H9 (cell line): ENCODE data around the gene HECTD2. TPM values are rescaled to one million over a fixed set of nuclear protein-coding genes. Genes with fewer than 3 reads are reported as not detected.

Experiments used
- DNase-seq: peaks from one replicate; pipeline ENCODE4 v3.0.0-alpha.2; 2017
- H2AFZ ChIP-seq: one replicate; pipeline ENCODE4 v1.6.1; 2013; ENCODE audit warnings: mild to moderate bottlenecking, low read length, control low read depth, moderate library complexity
- H2AK5ac ChIP-seq: 2 replicates; pipeline ENCODE4 v1.6.1; 2013; ENCODE audit warnings: low read length, control low read depth, mixed read lengths; ENCODE audit not compliant: insufficient read length
- H2BK120ac ChIP-seq: one replicate; pipeline ENCODE4 v1.6.1; 2013; ENCODE audit warnings: low read depth, mild to moderate bottlenecking, low read length, control low read depth, inconsistent platforms; ENCODE audit not compliant: poor library complexity, severe bottlenecking
- H2BK12ac ChIP-seq: 2 replicates; pipeline ENCODE4 v1.6.1; 2013; ENCODE audit warnings: low read length, control low read depth, mixed read lengths, low read depth; ENCODE audit not compliant: insufficient read length
- H2BK15ac ChIP-seq: 2 replicates; pipeline ENCODE4 v1.6.1; 2013; ENCODE audit warnings: low read depth, low read length, control low read depth
- H2BK20ac ChIP-seq: one replicate; pipeline ENCODE4 v1.6.1; 2013; ENCODE audit warnings: low read depth, mild to moderate bottlenecking, low read length, control low read depth, inconsistent platforms; ENCODE audit not compliant: poor library complexity, severe bottlenecking
- H2BK5ac ChIP-seq: 2 replicates; pipeline ENCODE4 v1.6.1; 2013; ENCODE audit warnings: low read length, control low read depth, mixed read lengths; ENCODE audit not compliant: insufficient read length
- H3K14ac ChIP-seq: 2 replicates; pipeline ENCODE4 v1.6.1; 2013; ENCODE audit warnings: low read length, control low read depth; ENCODE audit not compliant: insufficient read depth
- H3K18ac ChIP-seq: 2 replicates; pipeline ENCODE4 v1.6.1; 2013; ENCODE audit warnings: low read depth, mild to moderate bottlenecking, mixed read lengths, low read length, control low read depth; ENCODE audit not compliant: insufficient read length
- H3K23ac ChIP-seq: 2 replicates; pipeline ENCODE4 v1.6.1; 2013; ENCODE audit warnings: low read length, control low read depth, mixed read lengths, low read depth; ENCODE audit not compliant: insufficient read length
- H3K23me2 ChIP-seq: 2 replicates; pipeline ENCODE4 v1.6.1; 2013; ENCODE audit warnings: low read depth, mild to moderate bottlenecking, mixed read lengths, low read length, control low read depth; ENCODE audit not compliant: insufficient read length, poor library complexity, severe bottlenecking
- H3K27ac ChIP-seq: 2 replicates; pipeline ENCODE4 v1.5.1; 2013; ENCODE audit warnings: low read length, control low read depth, mixed read lengths, low read depth; ENCODE audit not compliant: insufficient read length
- H3K27me3 ChIP-seq: 2 replicates; pipeline ENCODE4 v1.6.1; 2013; ENCODE audit warnings: low read length, control low read depth, inconsistent platforms; ENCODE audit not compliant: insufficient read depth
- H3K4ac ChIP-seq: 2 replicates; pipeline ENCODE4 v1.6.1; 2013; ENCODE audit warnings: low read depth, mild to moderate bottlenecking, control low read depth, inconsistent platforms, low read length, moderate library complexity
- H3K4me1 ChIP-seq: 2 replicates; pipeline ENCODE4 v1.6.1; 2013; ENCODE audit warnings: low read length, control low read depth, inconsistent platforms; ENCODE audit not compliant: insufficient read depth
- H3K4me2 ChIP-seq: 2 replicates; pipeline ENCODE4 v1.6.1; 2013; ENCODE audit warnings: low read length, control low read depth, mixed read lengths; ENCODE audit not compliant: insufficient read length, insufficient read depth
- H3K56ac ChIP-seq: 2 replicates; pipeline ENCODE4 v1.6.1; 2013; ENCODE audit warnings: low read depth, mild to moderate bottlenecking, mixed read lengths, low read length, control low read depth; ENCODE audit not compliant: insufficient read length
- H3K79me1 ChIP-seq: 2 replicates; pipeline ENCODE4 v1.6.1; 2013; ENCODE audit warnings: low read depth, mild to moderate bottlenecking, moderate library complexity, low read length, control low read depth, inconsistent platforms; ENCODE audit not compliant: insufficient read depth, poor library complexity, severe bottlenecking
- H3K79me2 ChIP-seq: 2 replicates; pipeline ENCODE4 v1.6.1; 2013; ENCODE audit warnings: low read length, control low read depth, inconsistent platforms; ENCODE audit not compliant: insufficient read depth
- H3K9ac ChIP-seq: 2 replicates; pipeline ENCODE4 v1.6.1; 2013; ENCODE audit warnings: low read length, control low read depth, mixed read lengths; ENCODE audit not compliant: insufficient read length; ENCODE audit errors: extremely low read depth
- H3K9me3 ChIP-seq: one replicate; pipeline ENCODE4 v1.6.1; 2013; ENCODE audit warnings: low read depth, low read length, inconsistent platforms; ENCODE audit not compliant: control insufficient read depth
- H3T11ph ChIP-seq: one replicate; pipeline ENCODE4 v1.6.1; 2013; ENCODE audit warnings: mild to moderate bottlenecking, low read length, control low read depth, inconsistent platforms
- H4K20me1 ChIP-seq: one replicate; pipeline ENCODE4 v1.6.1; 2013; ENCODE audit not compliant: control insufficient read depth, insufficient read length, insufficient read depth
- H4K5ac ChIP-seq: 2 replicates; pipeline ENCODE4 v1.6.1; 2013; ENCODE audit warnings: low read depth, mild to moderate bottlenecking, mixed read lengths, low read length, control low read depth; ENCODE audit not compliant: insufficient read length
- H4K8ac ChIP-seq: replicated peaks from 2 replicates; pipeline ENCODE4 v1.6.1; 2013; ENCODE audit warnings: low read length, control low read depth, mixed read lengths, low read depth; ENCODE audit not compliant: insufficient read length
- H4K91ac ChIP-seq: 2 replicates; pipeline ENCODE4 v1.6.1; 2013; ENCODE audit warnings: low read depth, mild to moderate bottlenecking, moderate library complexity, mixed read lengths, low read length, control low read depth; ENCODE audit not compliant: insufficient read length
- H3K27ac Mint-ChIP-seq, 3 experiments: 2 replicates in 2 of 3; 3 replicates in 1 of 3; pipeline ENCODE4 v1.8.0; 2020 to 2021; ENCODE audit warnings: mixed read lengths in 3 of 3, mild to moderate bottlenecking in 1 of 3, moderate library complexity in 1 of 3
- H3K27me3 Mint-ChIP-seq: 2 replicates; pipeline ENCODE4 v1.8.0; 2021; ENCODE audit warnings: low read depth, mild to moderate bottlenecking, moderate library complexity, mixed read lengths
- H3K36me3 Mint-ChIP-seq, 3 experiments: 2 replicates in 2 of 3; 3 replicates in 1 of 3; pipeline ENCODE4 v1.8.0; 2020 to 2021; ENCODE audit warnings: low read depth in 3 of 3, mixed read lengths in 3 of 3; ENCODE audit not compliant: insufficient read depth in 1 of 3
- H3K4me1 Mint-ChIP-seq, 2 experiments: 2 replicates each; pipeline ENCODE4 v1.8.0; 2020; ENCODE audit warnings: mixed read lengths in 2 of 2
- H3K4me3 Mint-ChIP-seq, 2 experiments: 2 replicates in 1 of 2; 3 replicates in 1 of 2; pipeline ENCODE4 v1.8.0; 2020 to 2021; ENCODE audit warnings: mild to moderate bottlenecking in 2 of 2, mixed read lengths in 2 of 2, moderate library complexity in 1 of 2
- H3K9me3 Mint-ChIP-seq, 2 experiments: 2 replicates in 1 of 2; 3 replicates in 1 of 2; pipeline ENCODE4 v1.8.0; 2020; ENCODE audit warnings: mild to moderate bottlenecking in 2 of 2, mixed read lengths in 2 of 2, moderate library complexity in 1 of 2
- CTCF ChIP-seq: fragments of 200-600 bp; sonication (generic); conservative IDR thresholded peaks from 3 replicates; pipeline ENCODE4 v1.8.0; 2021; ENCODE audit warnings: antibody characterized with exemption, mild to moderate bottlenecking
- WGBS: extraction: QIAGEN DNeasy Blood & Tissue Kit; methylation state at CpG from one replicate; pipeline ENCODE4 v1.1.7; 2013; ENCODE audit warnings: missing lambda C conversion rate, low lambda C conversion rate, mixed read lengths; ENCODE audit not compliant: insufficient read length; ENCODE audit errors: extremely low coverage; 5-methylcytosine and 5-hydroxymethylcytosine counted together
- total RNA-seq: library from RNA; stranded (reverse); gene quantifications from 2 replicates; pipeline ENCODE4 v1.2.1, GENCODE V29; 2021

The HECTD2 gene
- total RNA-seq, 1 experiment from 2014 or later = 13.4 TPM

- Histone ChIP-seq H2AFZ (no peak overlapping the region), H3K23me2 (no peaks in the 10 kb centered on the region), H2BK120ac (no peak overlapping the region), H3K79me1 (no peaks in the 10 kb centered on the region), H3K27ac (no peak overlapping the region), H3K79me2 (no peaks in the 10 kb centered on the region), H4K91ac (no peak overlapping the region), H2BK15ac (no peak overlapping the region), H3K4me2 (no peak overlapping the region), H3K4ac (no peak overlapping the region), H3K56ac (no peak overlapping the region), H3T11ph (no peak overlapping the region), H4K20me1 (no peaks in the 10 kb centered on the region), H4K8ac (no peak overlapping the region), H3K18ac (no peak overlapping the region), H2BK20ac (no peak overlapping the region), H3K4me1 (no peaks in the 10 kb centered on the region; the same call in 1 of the 2 replicates), H2BK5ac (no peak overlapping the region), H3K14ac (no peak overlapping the region), H2BK12ac (no peak overlapping the region), H3K23ac (no peak overlapping the region), H4K5ac (no peak overlapping the region), H3K9me3 (no peaks in the 10 kb centered on the region), H2AK5ac (no peak overlapping the region), H3K9ac (no peak overlapping the region), H3K27me3 (no peaks in the 10 kb centered on the region)
- Mint-ChIP-seq H3K9me3 (no peaks in the 10 kb centered on the region), H3K4me3 (no peak overlapping the region), H3K27me3 (peaks cover 3% of the 10 kb centered on the region; the same call in 1 of the 2 replicates), H3K36me3 (no peaks in the 10 kb centered on the region; a peak in 1 of 7 replicates), H3K27ac (no peak overlapping the region), H3K4me1 (no peaks in the 10 kb centered on the region; a peak in 1 of 4 replicates)
- no CpG with 5 or more reads among the region's 4 CpGs for WGBS
- DNase-seq = no peak
- no peak for TF ChIP-seq CTCF
Measured at GRCh38 chr10:91528080-91528479, 117.9 kb downstream of the HECTD2 start.
